GM19240 (cell line): ENCODE results near the gene RASSF10.

ENCODE experiments used
- DNase-seq: peaks from one replicate; pipeline ENCODE4 v3.0.0; 2011; ENCODE audit warnings: low spot score; ENCODE audit not compliant: insufficient read length

RASSF10 gene

DNA sequence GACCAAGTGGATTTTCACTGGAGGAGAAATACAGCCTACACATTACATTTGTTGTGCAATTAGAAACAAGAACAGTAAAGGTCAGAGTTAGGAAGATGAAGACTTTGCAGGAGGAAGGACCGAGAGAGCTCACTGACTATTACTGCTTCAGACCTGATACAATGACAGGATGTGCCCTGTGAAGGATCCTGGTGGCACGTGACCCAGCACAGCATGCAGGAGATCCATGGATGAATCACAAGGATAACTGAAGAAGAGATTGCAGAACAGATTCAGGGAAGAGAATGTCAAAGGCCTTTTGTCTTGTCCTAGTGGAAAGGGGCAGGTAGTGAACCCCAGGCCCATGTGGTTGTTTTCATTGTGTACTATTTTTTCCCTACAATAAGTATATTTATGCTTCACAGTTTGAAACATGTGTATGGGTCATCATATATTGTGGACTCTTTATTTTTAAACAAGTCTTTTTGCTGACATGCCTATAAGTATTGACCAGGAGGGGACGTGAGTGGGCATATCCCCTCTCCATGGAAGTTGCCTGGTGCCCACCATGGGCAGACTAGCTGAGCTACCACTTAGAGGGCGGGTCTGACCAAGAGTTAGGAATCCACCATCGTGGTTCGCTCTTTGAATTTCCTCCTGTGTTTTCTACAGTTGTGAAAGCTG is 44.3 kb downstream of the RASSF10 start:
- no peak for DNase-seq

DNA sequence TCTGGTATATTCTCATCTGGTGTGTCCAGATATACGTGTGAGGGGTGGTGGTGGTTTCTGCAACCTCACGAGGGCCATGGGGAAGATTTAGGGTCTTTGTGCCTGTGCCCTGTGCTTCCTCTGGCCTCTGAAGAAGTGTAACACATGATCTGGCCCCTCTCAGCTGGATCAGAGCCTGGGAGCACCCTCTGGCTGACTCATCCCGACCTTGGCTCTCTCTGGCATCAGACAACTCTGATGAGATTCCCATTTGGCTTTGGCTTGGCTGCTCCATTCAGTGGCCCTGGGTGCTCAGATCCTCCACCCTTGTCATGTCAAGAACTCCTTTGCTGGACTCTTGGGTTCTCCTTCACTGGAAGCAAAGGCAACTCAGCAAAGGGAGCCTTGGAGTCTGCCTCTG is 45.2 kb downstream of the RASSF10 start:
- DNase-seq = no peak

GRCh38 chr11:13055200-13055599 is 46.1 kb downstream of the RASSF10 start:
- DNase-seq = no peak

DNA sequence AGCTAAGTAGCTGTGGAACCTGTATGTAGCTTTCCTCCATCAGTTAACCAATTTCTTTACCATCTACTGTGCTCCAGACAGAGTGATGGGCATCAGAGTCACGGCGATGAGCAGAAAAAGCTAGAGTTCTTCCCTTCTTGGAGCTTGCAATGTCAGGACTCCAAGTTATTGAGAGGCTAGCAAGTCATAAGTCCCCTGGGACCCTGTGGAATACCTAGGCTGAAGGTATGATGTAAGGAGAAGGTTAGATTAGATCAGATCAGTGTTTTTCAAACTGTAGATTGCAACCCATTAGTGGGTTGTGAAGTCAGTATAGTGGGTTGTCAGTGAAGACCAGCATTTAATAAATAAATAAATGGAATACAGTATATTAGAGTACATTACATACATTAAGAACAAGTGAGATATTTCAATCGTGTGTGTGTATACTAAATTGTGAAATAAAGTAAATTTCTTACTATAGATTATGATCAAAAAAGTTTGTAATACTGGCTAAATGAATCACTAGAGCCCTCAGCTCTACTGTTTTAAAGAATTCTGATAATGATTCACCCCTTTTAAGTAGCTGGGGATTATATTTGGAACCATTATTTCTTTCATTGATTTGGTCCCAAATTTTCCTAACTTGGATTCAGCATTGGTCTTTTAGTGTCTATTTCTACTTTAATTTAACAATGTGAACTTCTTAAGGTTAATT is 52.3 kb downstream of the RASSF10 start:
- no peak for DNase-seq
